Stomach smooth muscle (tissue), 2 donors: ENCODE measurements around the gene RAD51B.

Source experiments
- H3K27ac ChIP-seq: one replicate; pipeline ENCODE4 v1.7.0; 2013; ENCODE audit warnings: mild to moderate bottlenecking, low read length, inconsistent platforms
- H3K27me3 ChIP-seq, 2 donors: one replicate each; pipeline ENCODE4 v1.7.0; 2013; ENCODE audit warnings: low read length in 2 of 2; ENCODE audit not compliant: insufficient read depth in 2 of 2, control insufficient read depth in 1 of 2
- H3K36me3 ChIP-seq, 2 donors: one replicate each; pipeline ENCODE4 v1.7.0; 2013; ENCODE audit warnings: low read length in 2 of 2; ENCODE audit not compliant: control insufficient read depth in 2 of 2, insufficient read depth in 2 of 2
- H3K4me1 ChIP-seq: one replicate; pipeline ENCODE4 v1.7.0; 2013; ENCODE audit warnings: low read length; ENCODE audit not compliant: control insufficient read depth, insufficient read depth
- H3K4me3 ChIP-seq, 2 donors: one replicate each; pipeline ENCODE4 v1.7.0; 2013; ENCODE audit warnings: low read length in 2 of 2
- H3K9ac ChIP-seq, 2 donors: one replicate each; pipeline ENCODE4 v1.7.0; 2013; ENCODE audit warnings: low read length in 2 of 2, mild to moderate bottlenecking in 1 of 2
- H3K9me3 ChIP-seq, 2 donors: one replicate each; pipeline ENCODE4 v1.7.0; 2013; ENCODE audit warnings: low read length in 2 of 2; ENCODE audit not compliant: control insufficient read depth in 2 of 2
- donor health status: healthy.
- donor health status: Pancreatic carcinoma.

RAD51B gene

DNA sequence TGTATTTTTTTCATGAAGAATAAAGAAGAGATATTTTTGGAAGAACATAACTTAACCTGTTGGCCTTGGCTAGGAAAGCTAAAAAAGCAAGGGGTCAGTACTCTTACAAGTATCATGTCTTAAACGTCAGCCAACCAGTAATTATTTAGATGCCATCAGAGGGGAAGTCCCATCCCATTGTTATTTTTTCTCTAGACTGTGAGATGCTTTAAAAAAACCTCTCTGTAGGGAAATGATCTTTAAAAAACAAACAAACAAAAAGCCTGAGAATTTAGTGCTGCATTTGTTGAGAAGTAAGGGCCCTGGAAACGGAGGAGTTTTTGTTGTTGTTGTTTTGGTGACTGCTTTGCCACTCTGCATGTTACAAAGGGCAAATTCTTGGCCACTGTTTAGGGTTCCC, 499.2 kb downstream of the RAD51B start:
- no peak overlapping the region for H3K9ac ChIP-seq
- no peak overlapping the region for H3K4me3 ChIP-seq
- no peaks in the 10 kb centered on the region for H3K9me3 ChIP-seq
- H3K27me3 ChIP-seq, result no peaks in the 10 kb centered on the region
- no peak overlapping the region for H3K27ac ChIP-seq
- no peaks in the 10 kb centered on the region for H3K36me3 ChIP-seq
- peaks cover 4% of the 10 kb centered on the region for H3K4me1 ChIP-seq

DNA sequence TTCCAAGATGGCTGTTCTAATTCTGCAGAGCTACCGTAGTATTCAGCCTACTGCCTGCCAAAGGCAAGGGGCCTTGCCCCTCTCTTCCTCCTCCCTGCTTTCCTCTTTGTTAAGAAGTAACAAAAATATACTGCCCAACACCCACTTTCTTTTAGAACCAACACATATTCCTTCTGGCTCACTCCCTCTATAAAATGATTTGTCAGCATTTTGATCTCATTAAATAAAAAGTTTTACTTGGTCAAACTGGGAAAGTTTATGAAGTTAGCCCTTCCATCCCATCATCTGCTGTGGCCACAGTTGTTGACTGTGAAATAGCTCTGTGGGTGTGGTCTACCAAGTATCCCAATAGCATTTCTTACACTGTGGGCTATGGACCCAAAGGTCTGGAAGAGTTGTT, 500.9 kb downstream of the RAD51B start:
- Histone ChIP-seq H3K9ac (no peak overlapping the region), H3K4me3 (no peak overlapping the region), H3K9me3 (no peaks in the 10 kb centered on the region), H3K27ac (no peak overlapping the region), H3K36me3 (no peaks in the 10 kb centered on the region), H3K4me1 (no peaks in the 10 kb centered on the region), H3K27me3 (no peaks in the 10 kb centered on the region)

DNA sequence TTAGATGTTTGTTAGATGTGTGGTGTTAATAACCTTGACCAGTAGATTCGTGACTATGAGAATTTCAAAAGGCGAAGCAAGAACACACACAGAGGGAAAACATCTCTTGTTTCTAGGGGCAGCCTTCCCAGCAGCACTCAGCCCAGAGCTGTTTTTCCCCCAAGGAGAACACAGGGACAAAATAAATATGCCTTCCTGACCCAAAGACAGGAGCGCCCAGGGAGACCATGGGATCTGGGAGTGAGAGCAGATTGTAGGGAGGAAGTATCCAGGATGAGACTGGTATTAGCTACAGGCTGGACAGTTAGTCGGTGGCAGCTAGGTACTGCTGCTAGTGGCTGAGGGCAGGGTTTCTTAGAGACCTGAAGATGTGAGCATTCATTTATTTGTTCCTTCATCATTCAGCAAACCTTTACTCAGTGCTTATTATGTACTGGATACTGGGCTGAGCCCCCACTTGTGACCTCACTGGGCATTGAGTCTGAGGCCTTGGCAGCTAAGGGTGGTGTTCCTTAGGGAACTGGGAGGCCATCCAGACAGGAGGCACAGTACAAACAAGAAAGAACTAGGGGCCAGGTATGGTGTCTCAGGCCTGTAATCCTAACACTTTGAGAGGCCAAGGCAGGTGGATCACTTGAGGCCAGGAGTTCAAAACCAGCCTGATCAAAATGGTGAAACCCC, 503.5 kb downstream of the RAD51B start:
- H3K9ac ChIP-seq, result no peak overlapping the region
- no peak overlapping the region for H3K27ac ChIP-seq
- no peaks in the 10 kb centered on the region for H3K36me3 ChIP-seq
- H3K4me3 ChIP-seq, result no peak overlapping the region
- H3K9me3 ChIP-seq, result no peaks in the 10 kb centered on the region
- H3K27me3 ChIP-seq, result no peaks in the 10 kb centered on the region
- H3K4me1 ChIP-seq, result peaks cover 2% of the 10 kb centered on the region

DNA sequence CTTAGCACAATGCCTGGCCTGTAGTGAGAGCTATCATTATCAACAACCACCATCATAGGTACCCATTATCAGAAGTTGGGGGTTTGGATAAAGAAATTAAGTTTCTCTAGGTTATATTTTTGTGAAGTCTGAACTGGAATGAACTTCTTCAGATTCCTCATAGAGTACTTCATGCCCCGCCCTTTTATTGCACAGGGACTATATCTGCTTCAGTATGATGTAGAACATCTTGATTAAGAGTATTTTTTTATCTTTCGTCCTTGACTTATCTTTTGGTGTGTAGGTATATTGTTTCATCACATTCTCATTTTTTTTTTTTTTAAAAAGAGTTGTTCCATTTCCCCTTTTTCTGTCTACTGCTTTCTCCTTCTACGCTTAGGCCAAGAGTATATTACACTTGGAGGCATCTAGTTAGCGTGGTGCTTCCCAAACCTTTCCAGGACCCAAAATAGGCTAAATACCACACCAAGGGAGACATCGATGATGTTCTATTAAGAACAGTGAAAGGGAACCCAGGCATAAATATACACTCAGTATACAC, 505.8 kb downstream of the RAD51B start:
- peaks cover 2% of the 10 kb centered on the region for H3K4me1 ChIP-seq
- H3K27ac ChIP-seq, result no peak overlapping the region
- no peak overlapping the region for H3K4me3 ChIP-seq
- H3K36me3 ChIP-seq, result no peaks in the 10 kb centered on the region
- H3K9ac ChIP-seq, result no peak overlapping the region
- H3K27me3 ChIP-seq, result no peaks in the 10 kb centered on the region
- no peaks in the 10 kb centered on the region for H3K9me3 ChIP-seq

DNA sequence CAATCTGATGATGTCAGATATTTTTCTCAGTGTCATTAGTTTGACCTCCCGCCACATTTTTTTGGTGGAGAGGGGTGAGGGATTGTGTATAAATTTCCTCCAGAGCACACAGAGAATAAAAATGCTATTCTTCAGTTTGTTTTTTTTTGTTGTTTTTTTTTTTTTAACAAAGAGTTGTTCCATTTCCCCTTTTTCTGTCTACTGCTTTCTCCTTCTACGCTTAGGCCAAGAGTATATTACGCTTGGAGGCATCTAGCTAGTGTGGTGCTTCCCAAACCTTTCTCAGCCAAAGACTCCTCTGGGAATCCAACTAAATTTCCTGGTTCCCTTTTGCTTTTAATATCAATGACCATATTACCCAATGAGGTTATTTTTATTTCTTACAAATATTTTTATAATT, 507.7 kb downstream of the RAD51B start:
- no peaks in the 10 kb centered on the region for H3K36me3 ChIP-seq
- H3K27me3 ChIP-seq, result no peaks in the 10 kb centered on the region
- H3K9ac ChIP-seq, result no peak overlapping the region
- peaks cover 2% of the 10 kb centered on the region for H3K4me1 ChIP-seq
- H3K27ac ChIP-seq, result no peak overlapping the region
- no peak overlapping the region for H3K4me3 ChIP-seq
- H3K9me3 ChIP-seq, result no peaks in the 10 kb centered on the region

DNA sequence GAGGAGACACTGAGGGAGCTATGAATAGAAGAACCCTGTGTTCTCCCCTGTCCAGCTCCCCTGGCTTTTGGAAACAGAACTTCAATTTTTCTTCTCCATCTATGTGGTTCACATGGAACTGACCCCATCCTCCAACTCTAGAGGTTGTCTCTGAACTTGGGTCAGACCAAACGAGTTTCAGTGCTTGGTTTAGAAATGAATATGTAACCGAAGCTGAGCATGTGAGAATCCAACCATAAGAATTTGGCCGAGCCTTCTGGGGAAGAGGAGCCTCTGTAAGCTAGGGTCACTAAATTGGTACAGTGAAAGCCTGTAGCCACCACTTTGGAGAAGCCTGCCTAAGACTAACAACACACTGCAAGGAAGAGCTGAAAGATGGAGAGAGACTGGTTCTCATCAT, 508.9 kb downstream of the RAD51B start:
- H3K9me3 ChIP-seq, result no peaks in the 10 kb centered on the region
- H3K27me3 ChIP-seq, result no peaks in the 10 kb centered on the region
- no peaks in the 10 kb centered on the region for H3K36me3 ChIP-seq
- no peak overlapping the region for H3K27ac ChIP-seq
- H3K4me3 ChIP-seq, result no peak overlapping the region
- no peak overlapping the region for H3K9ac ChIP-seq
- peaks cover 2% of the 10 kb centered on the region for H3K4me1 ChIP-seq

DNA sequence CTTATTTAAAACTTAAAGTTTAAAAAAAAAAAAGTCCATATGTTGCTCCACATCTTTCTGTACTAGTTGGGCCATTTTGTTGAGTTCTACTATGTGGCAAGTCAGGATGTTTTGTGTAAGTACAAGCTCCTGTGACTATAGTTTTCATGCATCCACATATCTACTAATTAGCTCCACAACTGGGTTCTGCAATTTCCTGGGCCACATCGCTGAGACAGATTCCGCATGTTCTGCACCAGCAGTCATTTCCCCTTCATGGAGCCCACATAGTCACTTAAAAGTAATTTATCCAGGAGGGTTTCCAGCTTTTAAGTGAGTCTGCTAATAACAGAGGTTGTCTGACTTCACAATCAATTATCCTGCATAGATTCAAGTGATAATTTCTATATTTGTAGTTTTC, 511.8 kb downstream of the RAD51B start:
- Histone ChIP-seq H3K36me3 (no peaks in the 10 kb centered on the region), H3K4me3 (no peak overlapping the region)

DNA sequence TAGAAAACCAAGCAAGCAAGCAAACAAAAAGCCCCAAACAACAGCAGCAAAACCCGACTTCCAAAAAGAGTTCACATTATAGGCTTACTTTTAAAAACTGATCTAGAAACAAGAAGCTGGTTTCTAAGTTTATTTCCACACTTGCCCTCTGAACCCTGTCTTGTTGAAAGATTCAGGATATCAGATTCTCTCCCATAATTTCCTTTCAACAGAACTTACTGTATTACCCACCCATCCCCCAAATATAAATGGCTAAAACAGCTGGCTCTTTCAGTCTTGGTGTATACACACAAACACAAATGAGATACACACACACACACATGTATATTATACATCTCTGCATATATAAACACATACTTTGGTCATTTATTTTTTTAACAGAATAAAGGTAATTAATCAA, 512.4 kb downstream of the RAD51B start:
- Histone ChIP-seq H3K9me3 (no peaks in the 10 kb centered on the region), H3K27me3 (no peaks in the 10 kb centered on the region), H3K36me3 (no peaks in the 10 kb centered on the region), H3K9ac (no peak overlapping the region), H3K4me3 (no peak overlapping the region), H3K27ac (no peak overlapping the region), H3K4me1 (no peaks in the 10 kb centered on the region)

More for the DNA sequence above, 511.8 kb downstream of the RAD51B start:
- H3K27me3 ChIP-seq, result no peaks in the 10 kb centered on the region
- no peak overlapping the region for H3K27ac ChIP-seq
- H3K4me1 ChIP-seq, result peaks cover 2% of the 10 kb centered on the region
- no peak overlapping the region for H3K9ac ChIP-seq
- H3K9me3 ChIP-seq, result no peaks in the 10 kb centered on the region

DNA sequence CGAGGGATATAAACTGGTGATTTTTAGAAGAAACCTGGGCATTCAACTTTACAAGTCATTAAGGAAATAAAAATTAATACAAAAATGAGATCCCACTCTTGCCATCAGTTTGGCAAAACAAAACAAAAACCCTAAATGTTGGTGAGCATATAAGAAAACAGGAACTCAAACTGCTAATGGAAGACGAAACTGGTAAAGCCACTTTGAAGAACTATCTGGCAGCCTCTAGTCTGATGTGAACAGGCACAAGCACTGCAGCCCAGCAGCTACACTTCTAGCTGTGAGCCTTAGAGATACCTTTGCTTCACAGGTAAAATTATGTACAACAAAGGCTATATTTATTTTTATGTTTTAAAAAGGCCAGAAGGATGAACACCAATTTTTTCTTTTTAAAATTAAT, 513.7 kb downstream of the RAD51B start:
- H3K9me3 ChIP-seq, result no peaks in the 10 kb centered on the region
- no peaks in the 10 kb centered on the region for H3K4me1 ChIP-seq
- no peaks in the 10 kb centered on the region for H3K36me3 ChIP-seq
- H3K4me3 ChIP-seq, result no peak overlapping the region
- no peak overlapping the region for H3K27ac ChIP-seq
- no peaks in the 10 kb centered on the region for H3K27me3 ChIP-seq
- H3K9ac ChIP-seq, result no peak overlapping the region

DNA sequence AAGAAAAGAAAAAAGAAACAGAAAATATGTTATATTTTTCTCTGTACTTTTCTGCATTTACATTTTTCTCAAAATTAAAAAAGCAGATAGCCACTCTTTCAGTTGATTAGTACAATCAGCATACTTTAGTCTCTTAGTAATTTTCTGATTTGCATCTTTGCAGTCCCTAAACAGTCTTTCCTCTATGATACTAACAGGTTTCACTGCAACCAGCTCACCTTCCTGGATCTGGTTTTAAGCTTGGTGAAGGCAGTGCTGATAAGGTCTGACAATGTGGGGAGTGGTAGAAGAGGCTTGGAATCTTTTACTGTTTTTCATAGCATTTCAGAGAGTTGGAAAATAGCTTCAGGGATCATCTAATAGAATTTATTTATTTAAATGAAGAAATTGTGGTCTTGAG, 515.7 kb downstream of the RAD51B start:
- H3K4me1 ChIP-seq, result no peaks in the 10 kb centered on the region
- H3K9ac ChIP-seq, result no peak overlapping the region
- no peak overlapping the region for H3K4me3 ChIP-seq
- H3K27ac ChIP-seq, result no peak overlapping the region
- H3K36me3 ChIP-seq, result no peaks in the 10 kb centered on the region
- H3K9me3 ChIP-seq, result no peaks in the 10 kb centered on the region
- H3K27me3 ChIP-seq, result no peaks in the 10 kb centered on the region

DNA sequence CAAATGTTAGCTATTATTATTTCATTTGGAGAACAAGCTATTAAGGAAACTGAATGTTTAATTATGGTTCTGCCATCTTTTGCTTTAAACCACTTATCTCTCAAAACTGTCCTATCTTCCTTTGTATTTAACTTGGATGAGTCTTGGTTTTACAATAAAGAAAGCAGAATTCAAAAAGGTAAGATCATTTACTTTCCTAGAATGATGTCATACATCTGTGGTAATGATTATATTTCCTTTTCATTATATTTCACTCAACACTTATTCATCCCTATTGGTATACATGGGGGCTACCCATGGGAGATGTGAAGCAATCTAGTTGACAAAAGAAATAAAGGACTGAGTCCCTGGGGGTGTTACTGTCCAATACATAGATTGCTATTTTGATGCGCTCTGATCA, 516.6 kb downstream of the RAD51B start:
- no peak overlapping the region for H3K9ac ChIP-seq
- H3K27me3 ChIP-seq, result no peaks in the 10 kb centered on the region
- H3K27ac ChIP-seq, result no peak overlapping the region
- H3K4me3 ChIP-seq, result no peak overlapping the region
- no peaks in the 10 kb centered on the region for H3K36me3 ChIP-seq
- H3K9me3 ChIP-seq, result no peaks in the 10 kb centered on the region
- H3K4me1 ChIP-seq, result no peaks in the 10 kb centered on the region
